GM12873 (cell line): ENCODE measurements around the gene CD59.

ENCODE experiments used
- TF ChIP-seq, protein P1 (sequence below): IDR thresholded peaks from 2 replicates; pipeline ENCODE4 v1.5.1; 2012; ENCODE audit warnings: low read depth, mild to moderate bottlenecking, moderate library complexity, low read length, control low read depth; ENCODE audit not compliant: insufficient read depth; ENCODE audit errors: missing control alignments

Gene CD59

DNA sequence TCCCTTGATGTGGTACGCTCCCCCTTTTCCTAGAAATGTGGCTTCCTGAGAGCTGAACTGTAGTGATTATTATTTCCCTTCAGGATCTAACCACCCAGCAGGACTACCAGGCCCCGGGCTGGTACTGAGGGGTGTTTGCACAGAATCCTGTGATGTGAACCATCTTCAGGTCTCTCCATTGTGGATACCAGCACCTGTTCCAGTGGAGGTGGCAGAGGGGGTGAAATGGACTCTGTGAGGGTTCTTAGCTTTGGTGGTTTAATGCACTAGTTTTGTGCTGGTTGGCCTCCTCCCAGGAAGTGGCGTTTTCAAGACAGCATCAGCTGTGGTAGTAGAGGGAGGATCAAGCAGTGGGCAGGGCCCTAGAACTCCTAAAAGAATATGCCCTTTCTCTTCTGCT lies 54.2 kb downstream of the CD59 start:
- TF ChIP-seq, protein P1, sequence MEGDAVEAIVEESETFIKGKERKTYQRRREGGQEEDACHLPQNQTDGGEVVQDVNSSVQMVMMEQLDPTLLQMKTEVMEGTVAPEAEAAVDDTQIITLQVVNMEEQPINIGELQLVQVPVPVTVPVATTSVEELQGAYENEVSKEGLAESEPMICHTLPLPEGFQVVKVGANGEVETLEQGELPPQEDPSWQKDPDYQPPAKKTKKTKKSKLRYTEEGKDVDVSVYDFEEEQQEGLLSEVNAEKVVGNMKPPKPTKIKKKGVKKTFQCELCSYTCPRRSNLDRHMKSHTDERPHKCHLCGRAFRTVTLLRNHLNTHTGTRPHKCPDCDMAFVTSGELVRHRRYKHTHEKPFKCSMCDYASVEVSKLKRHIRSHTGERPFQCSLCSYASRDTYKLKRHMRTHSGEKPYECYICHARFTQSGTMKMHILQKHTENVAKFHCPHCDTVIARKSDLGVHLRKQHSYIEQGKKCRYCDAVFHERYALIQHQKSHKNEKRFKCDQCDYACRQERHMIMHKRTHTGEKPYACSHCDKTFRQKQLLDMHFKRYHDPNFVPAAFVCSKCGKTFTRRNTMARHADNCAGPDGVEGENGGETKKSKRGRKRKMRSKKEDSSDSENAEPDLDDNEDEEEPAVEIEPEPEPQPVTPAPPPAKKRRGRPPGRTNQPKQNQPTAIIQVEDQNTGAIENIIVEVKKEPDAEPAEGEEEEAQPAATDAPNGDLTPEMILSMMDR, result no peak

DNA sequence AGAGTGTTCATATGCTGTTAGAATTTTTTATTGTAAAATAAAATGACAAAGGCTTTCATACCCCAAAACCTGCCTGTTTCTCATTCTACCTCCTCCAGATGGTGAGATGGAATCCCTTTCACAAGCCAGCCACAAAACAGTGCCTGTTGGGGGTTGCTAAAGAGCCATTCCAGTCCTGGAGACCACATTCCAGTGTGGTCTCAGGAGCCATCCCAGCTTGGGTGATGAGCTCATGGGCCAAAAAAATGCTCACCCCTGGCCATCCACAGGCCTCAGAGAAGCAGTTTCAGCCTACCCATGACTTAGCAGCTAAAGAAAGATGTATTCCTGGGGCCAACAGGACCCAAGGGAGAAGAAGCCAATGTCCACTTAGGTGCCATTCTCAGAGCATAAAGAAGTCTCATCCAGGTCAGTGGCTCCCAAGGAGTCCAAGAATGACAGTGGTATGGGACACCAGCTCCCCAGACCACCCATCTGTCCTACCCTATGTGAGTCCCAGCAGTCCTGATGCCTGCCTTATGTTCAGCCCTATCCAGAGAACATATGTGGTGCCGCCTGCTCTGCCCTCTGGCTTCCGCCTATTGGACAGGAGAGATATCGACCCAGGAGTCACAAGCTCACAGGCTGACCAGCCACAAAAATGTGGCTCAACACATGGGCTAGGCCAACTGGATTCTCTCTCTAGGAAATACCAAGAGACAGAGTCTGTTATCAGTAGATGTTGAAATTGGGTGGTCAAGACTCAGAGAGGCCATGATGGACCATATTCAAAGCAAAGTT lies 62.0 kb downstream of the CD59 start:
- TF ChIP-seq, protein P1, result no peak

DNA sequence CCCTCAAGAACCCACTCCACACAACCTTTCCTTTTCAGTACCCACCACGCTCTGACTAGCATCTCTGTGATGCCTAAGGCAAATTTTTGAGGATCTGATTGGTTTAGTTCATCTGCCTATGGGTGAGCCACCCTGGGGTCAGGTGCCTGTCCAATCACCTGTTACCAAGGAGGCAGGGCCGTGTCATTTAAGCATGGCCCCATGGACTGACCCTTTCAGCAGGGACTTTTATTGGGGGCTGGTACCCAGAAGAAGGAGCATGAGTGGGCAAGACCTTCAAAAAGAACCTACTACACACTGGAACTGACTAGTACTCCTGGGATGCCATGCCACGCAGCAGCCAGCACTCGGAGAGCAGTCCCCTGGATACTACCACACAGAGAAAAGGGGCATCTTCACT lies 64.0 kb downstream of the CD59 start:
- TF ChIP-seq, protein P1, result no peak

DNA sequence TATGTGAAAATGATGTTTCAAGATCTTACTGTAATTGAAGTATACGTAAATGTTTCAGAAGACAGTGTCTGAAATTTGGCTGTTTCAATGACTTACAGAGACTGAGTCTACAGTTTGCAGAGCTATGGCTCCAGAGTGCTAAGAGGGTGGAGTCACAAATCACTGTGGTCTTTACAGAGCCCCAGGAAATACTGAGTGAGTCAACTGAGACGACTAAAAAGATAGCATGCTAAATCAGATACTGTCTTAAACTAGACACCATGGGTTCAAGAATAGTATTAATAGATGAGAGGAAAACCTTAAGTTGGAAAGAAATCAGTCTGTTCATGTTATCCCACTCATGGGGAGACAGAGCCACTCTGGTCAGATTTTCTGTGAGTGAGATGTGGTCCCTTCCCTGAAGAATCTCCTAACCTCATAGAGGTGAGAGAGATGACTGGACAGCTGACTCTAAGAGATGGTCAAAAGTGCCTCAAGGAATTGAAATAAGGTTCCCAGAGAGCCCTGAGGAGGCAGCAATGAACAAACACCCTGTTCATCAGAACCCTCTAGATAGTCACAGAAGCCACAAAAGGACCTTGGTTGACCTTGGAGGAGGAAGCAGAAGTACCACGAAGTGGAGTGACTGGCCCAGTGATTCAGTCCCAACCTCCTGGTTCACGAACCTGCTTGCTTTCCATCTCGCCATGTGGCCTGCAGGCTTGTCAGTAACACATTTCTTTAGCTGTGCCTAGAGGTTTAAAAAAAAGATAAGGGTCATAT lies 65.8 kb downstream of the CD59 start:
- TF ChIP-seq, protein P1, result no peak

DNA sequence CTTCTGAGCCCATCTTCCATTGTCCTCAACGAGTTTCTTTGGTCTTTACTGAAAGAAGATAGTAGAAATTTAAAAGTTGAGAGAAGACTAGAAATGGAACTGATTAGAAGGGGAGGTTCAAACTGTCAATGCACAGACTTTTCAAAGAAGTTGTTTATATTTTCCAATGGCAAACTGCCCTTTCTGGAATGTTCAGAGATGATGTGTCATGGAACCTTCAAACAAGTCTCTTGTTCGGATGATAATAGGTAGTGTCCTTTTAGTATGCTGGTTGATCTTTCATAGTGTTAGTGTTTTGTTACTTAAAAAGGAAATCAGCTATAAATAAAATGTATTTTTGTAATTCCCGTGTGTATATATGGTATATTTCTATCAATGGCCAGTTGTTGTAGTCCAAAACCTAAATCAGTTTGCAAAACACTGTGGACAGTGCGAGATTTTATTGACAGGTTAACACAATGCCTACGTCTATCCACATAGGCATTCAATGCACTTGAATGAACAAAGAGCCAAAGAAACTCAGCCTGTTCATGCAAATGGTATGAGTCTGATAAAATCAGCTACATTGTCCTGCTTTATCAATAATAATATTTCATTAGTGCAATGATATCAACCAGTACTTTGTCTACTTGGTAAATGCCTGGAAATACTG lies 66.5 kb downstream of the CD59 start:
- TF ChIP-seq, protein P1, result no peak

DNA sequence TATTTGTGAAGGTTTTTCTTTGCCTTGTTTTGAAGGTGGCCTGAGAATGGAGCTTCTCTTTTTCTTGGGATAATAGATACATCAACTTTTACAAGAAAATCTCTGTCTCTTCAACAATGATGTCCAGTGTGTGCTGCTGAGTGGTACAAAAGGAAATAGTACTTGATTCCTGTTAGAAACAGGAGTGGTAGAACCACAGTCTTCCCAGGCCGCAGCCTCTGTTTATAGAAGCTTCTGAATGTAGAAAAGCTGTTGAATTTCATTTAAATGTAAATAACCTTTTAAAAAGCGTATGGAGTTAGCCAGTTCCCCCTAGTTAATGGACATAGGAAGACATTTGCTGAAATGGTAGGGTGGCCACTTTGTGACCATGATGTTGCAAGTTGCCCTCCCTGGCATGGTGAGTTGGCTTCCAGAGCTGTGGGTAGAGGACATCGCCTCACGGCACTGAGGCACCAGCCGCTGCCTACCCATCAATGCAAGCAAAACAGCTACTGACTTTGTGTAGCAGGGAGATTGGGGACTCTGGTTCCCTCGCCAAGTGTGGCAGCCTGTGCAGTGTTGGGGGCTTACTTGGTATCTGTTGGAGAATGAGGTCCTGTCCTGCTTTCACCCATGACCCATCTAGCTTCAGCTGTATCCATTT lies 67.1 kb downstream of the CD59 start:
- TF ChIP-seq, protein P1, result no peak

DNA sequence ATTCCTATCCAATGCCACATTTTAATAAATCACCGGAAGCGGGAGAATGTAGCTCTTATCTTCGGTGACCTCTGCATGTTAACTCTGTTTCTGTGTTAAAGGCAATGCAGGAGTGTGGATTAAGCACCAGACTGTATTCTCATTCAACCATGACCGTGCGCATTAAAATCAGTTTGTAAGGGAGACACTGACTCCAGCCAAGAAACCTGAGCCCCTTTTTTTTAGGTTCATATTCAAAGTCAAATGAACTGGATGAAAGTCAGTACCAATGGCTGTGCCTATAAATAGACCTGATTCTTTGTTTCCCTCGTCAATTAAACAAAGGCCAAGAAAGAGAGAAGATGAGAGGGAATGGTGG lies 67.8 kb downstream of the CD59 start:
- TF ChIP-seq, protein P1, result no peak
